Measurements from ENCODE around the gene ACO2. TPM values are rescaled to one million over a fixed set of nuclear protein-coding genes. Genes with fewer than 3 reads are reported as not detected.

ACO2 gene
- total RNA-seq, 1 experiment from 2014 or later, result 76.7 TPM

DNA sequence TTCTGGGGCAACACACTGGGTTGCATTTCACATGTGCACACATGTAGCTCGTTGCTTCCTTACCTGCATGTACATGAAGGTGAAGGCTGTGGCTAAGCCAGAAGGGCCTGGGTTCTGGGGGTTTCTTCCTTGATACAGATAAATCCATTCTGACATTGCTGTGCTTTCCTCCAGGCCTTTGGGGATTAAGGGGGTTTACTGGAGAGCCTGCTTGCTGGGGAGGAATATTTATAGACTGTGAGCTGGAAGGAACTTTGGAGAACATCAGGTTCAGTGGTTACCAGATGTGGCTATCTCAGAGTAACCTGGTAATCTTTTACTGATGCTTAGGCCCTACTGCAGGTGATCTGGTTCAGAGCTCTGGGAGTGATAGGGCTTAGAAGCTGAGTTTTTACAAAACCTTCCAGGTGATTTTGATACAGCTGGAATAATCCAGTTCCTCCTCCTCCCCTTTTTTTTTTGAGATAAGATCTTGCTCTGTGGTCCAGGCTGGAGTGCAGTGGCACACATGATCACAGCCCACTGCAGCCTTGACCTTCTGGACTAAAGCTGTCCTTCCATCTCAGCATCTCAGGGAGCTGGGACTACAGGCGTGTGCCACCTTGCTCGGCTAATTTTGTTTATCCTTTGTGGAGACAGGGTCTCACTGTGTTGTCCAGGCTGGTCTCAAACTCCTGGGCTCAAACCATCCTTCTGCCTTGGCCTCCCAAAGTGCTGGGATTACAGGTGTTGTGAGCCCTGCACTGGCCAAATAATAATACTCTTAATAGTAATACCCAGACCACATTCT lies 19.9 kb downstream of the ACO2 start:
- Histone ChIP-seq H3K79me2 (ENCODE audit: low read depth) (peaks cover 92% of the 10 kb centered on the region), H4K20me1 (ENCODE audit: insufficient read depth) (peaks cover 82% of the 10 kb centered on the region), H2AFZ (no peak overlapping the region), H3K36me3 (ENCODE audit: low read depth) (no peaks in the 10 kb centered on the region), H3K4me2 (no peak overlapping the region), H3K4me1 (replicated peaks; ENCODE audit: insufficient read depth) (no peaks in the 10 kb centered on the region), H3K9me3 (ENCODE audit: insufficient read depth, low read depth) (no peaks in the 10 kb centered on the region), H3F3A (ENCODE audit: insufficient read depth, low read depth) (peaks cover 4% of the 10 kb centered on the region; the same call in 1 of the 2 replicates), H3K4me3 (no peak overlapping the region), H3K27me3 (ENCODE audit: insufficient read depth, low read depth) (no peaks in the 10 kb centered on the region), H3K9me2 (ENCODE audit: insufficient read depth) (no peaks in the 10 kb centered on the region), H3K27ac (no peak overlapping the region)
- POLR2A ChIA-PET (ENCODE audit: unreplicated experiment), result interaction anchor here (0.6 kb wide), 1 partner anchor 40 kb away, joined by 12 read pairs; no protein-coding TSS in a partner anchor
- no peak for DNase-seq
- no TSS peak for BruUV-seq (replicated peaks)
- TF ChIP-seq, protein P1, sequence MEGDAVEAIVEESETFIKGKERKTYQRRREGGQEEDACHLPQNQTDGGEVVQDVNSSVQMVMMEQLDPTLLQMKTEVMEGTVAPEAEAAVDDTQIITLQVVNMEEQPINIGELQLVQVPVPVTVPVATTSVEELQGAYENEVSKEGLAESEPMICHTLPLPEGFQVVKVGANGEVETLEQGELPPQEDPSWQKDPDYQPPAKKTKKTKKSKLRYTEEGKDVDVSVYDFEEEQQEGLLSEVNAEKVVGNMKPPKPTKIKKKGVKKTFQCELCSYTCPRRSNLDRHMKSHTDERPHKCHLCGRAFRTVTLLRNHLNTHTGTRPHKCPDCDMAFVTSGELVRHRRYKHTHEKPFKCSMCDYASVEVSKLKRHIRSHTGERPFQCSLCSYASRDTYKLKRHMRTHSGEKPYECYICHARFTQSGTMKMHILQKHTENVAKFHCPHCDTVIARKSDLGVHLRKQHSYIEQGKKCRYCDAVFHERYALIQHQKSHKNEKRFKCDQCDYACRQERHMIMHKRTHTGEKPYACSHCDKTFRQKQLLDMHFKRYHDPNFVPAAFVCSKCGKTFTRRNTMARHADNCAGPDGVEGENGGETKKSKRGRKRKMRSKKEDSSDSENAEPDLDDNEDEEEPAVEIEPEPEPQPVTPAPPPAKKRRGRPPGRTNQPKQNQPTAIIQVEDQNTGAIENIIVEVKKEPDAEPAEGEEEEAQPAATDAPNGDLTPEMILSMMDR (conservative IDR thresholded peaks at IDR 0.05), result no peak
- TF ChIP-seq EZH2 (IDR thresholded peaks at IDR 0.05; ENCODE audit: low read depth), result no peak
- CTCF ChIA-PET, result no interaction called here
- intact Hi-C loops (cut with micrococcal nuclease; ENCODE audit: unreplicated experiment), result no loop called here

DNA sequence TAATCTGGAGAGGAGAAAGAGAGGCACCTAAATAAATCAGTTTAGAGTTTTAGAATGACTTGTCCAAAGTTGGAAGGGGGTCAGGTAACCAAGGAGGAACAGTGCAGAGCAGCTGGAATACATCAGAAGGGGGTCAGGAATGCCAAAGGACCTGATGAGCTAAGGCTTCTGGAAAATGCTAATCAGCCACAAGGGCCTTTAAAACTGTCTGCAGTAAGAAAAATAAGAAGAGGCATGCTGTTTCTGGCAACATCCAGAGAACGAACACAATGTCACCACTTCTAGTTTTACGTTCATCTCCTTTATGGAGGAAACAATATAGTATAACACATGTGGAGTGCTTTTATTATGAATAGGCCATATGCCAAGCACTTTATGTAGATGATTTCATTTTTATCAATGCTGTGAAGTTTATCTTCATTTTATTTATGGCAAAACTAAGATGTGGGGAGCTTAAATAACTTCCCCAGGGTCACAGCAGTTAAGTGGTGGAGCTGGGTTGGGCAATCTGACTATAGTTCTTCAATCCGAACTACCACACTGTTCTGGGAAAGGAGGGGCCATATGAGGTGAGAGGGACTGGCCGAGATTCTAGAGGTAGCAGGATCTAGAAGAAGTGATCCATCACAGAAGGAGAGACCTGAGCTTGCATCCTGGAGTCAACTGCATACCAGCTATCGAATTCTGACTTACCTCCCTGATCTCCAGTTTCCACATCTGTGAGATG lies 22.6 kb downstream of the ACO2 start:
- intact Hi-C loops (cut with micrococcal nuclease; ENCODE audit: unreplicated experiment), result no loop called here
- H3K27ac ChIP-seq, result no peak overlapping the region
- peaks cover 4% of the 10 kb centered on the region; the same call in 1 of the 2 replicates for H3F3A ChIP-seq (ENCODE audit: insufficient read depth, low read depth)
- no peaks in the 10 kb centered on the region for H3K9me3 ChIP-seq (ENCODE audit: insufficient read depth, low read depth)
- H3K27me3 ChIP-seq (ENCODE audit: insufficient read depth, low read depth), result no peaks in the 10 kb centered on the region
- no peaks in the 10 kb centered on the region for H3K4me1 ChIP-seq (replicated peaks; ENCODE audit: insufficient read depth)
- ChIA-PET POLR2A (ENCODE audit: unreplicated experiment) (interaction anchor here (0.6 kb wide), 1 partner anchor 544 kb away, joined by 3 read pairs; no protein-coding TSS in a partner anchor), CTCF (no interaction called here)
- H4K20me1 ChIP-seq (ENCODE audit: insufficient read depth), result peaks cover 71% of the 10 kb centered on the region
- no peaks in the 10 kb centered on the region for H3K9me2 ChIP-seq (ENCODE audit: insufficient read depth)
- no peak overlapping the region for H3K4me3 ChIP-seq
- BruUV-seq (replicated peaks), result no TSS peak
- H3K79me2 ChIP-seq (ENCODE audit: low read depth), result peaks cover 87% of the 10 kb centered on the region
- no peak overlapping the region for H2AFZ ChIP-seq
- no peaks in the 10 kb centered on the region for H3K36me3 ChIP-seq (ENCODE audit: low read depth)
- DNase-seq, result no peak
- no peak overlapping the region for H3K4me2 ChIP-seq
- TF ChIP-seq EZH2 (IDR thresholded peaks at IDR 0.05; ENCODE audit: low read depth), result no peak
- TF ChIP-seq, protein P1 (conservative IDR thresholded peaks at IDR 0.05), result no peak

DNA sequence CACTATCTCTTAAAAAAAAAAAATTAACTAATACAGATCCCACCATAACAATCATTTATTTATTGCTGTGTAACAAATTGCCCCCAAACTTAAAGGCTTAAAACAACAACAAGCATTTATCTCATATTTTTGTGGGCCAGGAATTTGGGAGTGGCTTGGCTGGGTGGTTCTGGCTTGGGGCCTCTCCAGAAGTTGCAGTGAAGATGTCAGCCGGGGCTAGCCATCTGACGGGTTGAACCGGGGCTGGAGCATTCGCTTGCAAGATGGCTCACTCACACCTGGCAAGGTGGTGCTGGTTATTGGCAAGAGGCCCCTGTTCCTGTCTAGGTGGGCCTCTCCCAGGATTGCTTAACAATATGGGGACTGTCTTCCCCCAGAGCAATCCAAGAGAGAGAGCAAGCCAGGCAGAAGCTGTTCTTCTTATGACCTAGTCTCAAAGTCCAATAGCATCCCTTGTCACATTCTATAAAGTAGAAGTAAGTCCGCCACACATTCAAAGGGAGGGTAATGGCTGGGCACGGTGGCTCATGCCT lies 29.5 kb downstream of the ACO2 start:
- H4K20me1 ChIP-seq (ENCODE audit: insufficient read depth), result peaks cover 28% of the 10 kb centered on the region
- H3K9me3 ChIP-seq (ENCODE audit: insufficient read depth, low read depth), result no peaks in the 10 kb centered on the region
- 0 out of 2 replicates have a peak, but pooled peaks cover 12% of the 10 kb centered on the region for H3K36me3 ChIP-seq (ENCODE audit: low read depth)
- H3K4me2 ChIP-seq, result no peak overlapping the region
- intact Hi-C loops (cut with micrococcal nuclease; ENCODE audit: unreplicated experiment), result no loop called here
- no peaks in the 10 kb centered on the region for H3K4me1 ChIP-seq (replicated peaks; ENCODE audit: insufficient read depth)
- peaks cover 10% of the 10 kb centered on the region for H3F3A ChIP-seq (ENCODE audit: insufficient read depth, low read depth)
- BruUV-seq (replicated peaks), result no TSS peak
- no peak overlapping the region for H3K27ac ChIP-seq
- DNase-seq, result no peak
- TF ChIP-seq EZH2 (IDR thresholded peaks at IDR 0.05; ENCODE audit: low read depth), result no peak
- TF ChIP-seq, protein P1 (conservative IDR thresholded peaks at IDR 0.05), result no peak
- no peaks in the 10 kb centered on the region for H3K27me3 ChIP-seq (ENCODE audit: insufficient read depth, low read depth)
- no peak overlapping the region for H2AFZ ChIP-seq
- ChIA-PET POLR2A (ENCODE audit: unreplicated experiment) (no interaction called here), CTCF (no interaction called here)
- H3K4me3 ChIP-seq, result no peak overlapping the region
- H3K79me2 ChIP-seq (ENCODE audit: low read depth), result peaks cover 47% of the 10 kb centered on the region
- no peaks in the 10 kb centered on the region for H3K9me2 ChIP-seq (ENCODE audit: insufficient read depth)
